H1 (cell line): ENCODE data around the gene ZFP64. TPM values are rescaled to one million over a fixed set of nuclear protein-coding genes. Genes with fewer than 3 reads are reported as not detected.

Experiments used
- CTCF ChIA-PET: fragments of 300-600 bp; sonication (Branson Sonifier 250); formaldehyde crosslinking; loops from one replicate; lab custom pipeline; 2021; ENCODE audit not compliant: partially characterized antibody; lab: Charles Lee
- POLR2A ChIA-PET: fragments of 300-600 bp; sonication (Branson Sonifier 250); formaldehyde crosslinking; loops from one replicate; lab custom pipeline; 2021; ENCODE audit warnings: inconsistent platforms; ENCODE audit not compliant: partially characterized antibody; lab: Charles Lee
- DNase-seq, 2 experiments: peaks; one replicate each; pipeline versions ENCODE4 v3.0.0 to v3.0.0-alpha.2; 2010 to 2022; ENCODE audit warnings: low spot score in 2 of 2, low read depth in 1 of 2, mixed read lengths in 1 of 2
- FAIRE-seq: peaks from 2 replicates; lab custom pipeline; 2011; peaks lifted over from hg19 to GRCh38; lab: Jason Lieb, UNC
- H2AFZ ChIP-seq: 2 replicates; pipeline ENCODE4 v1.8.1; 2012; ENCODE audit warnings: low read length, inconsistent platforms
- H2AK5ac ChIP-seq: 2 replicates; pipeline ENCODE4 v1.6.1; 2013; ENCODE audit warnings: low read depth, low read length
- H2BK120ac ChIP-seq: replicated peaks from 2 replicates; pipeline ENCODE3; 2013; ENCODE audit warnings: low read depth, low read length, inconsistent platforms
- H2BK12ac ChIP-seq: 2 replicates; pipeline ENCODE4 v1.6.1; 2013; ENCODE audit warnings: low read depth, low read length
- H2BK15ac ChIP-seq: 2 replicates; pipeline ENCODE4 v1.6.1; 2013; ENCODE audit warnings: low read length
- H2BK20ac ChIP-seq: 2 replicates; pipeline ENCODE4 v1.6.1; 2013; ENCODE audit warnings: low read length
- H2BK5ac ChIP-seq: 2 replicates; pipeline ENCODE4 v1.6.1; 2013; ENCODE audit warnings: low read depth, low read length
- H3K14ac ChIP-seq: 2 replicates; pipeline ENCODE4 v1.6.1; 2013; ENCODE audit warnings: inconsistent platforms; ENCODE audit not compliant: insufficient read length
- H3K18ac ChIP-seq: 2 replicates; pipeline ENCODE4 v1.6.1; 2013; ENCODE audit warnings: low read length; ENCODE audit errors: extremely low read depth
- H3K23ac ChIP-seq: 2 replicates; pipeline ENCODE4 v1.6.1; 2013; ENCODE audit warnings: inconsistent platforms; ENCODE audit not compliant: insufficient read length
- H3K23me2 ChIP-seq: 2 replicates; pipeline ENCODE4 v1.6.1; 2013; ENCODE audit warnings: low read depth, low read length
- H3K27ac ChIP-seq: 2 replicates; pipeline ENCODE4 v1.6.1; 2011; ENCODE audit warnings: low read depth, low read length, inconsistent platforms
- H3K27me3 ChIP-seq, 4 experiments: replicated peaks in 1 of 4; 1 replicate in 1 of 4; 2 replicates in 3 of 4; pipeline versions ENCODE4 v1.6.1 to v1.8.1; 2011 to 2013; ENCODE audit warnings: low read length in 3 of 4, mild to moderate bottlenecking in 3 of 4, inconsistent platforms in 2 of 4, mixed read lengths in 2 of 4, moderate library complexity in 1 of 4; ENCODE audit not compliant: control insufficient read depth in 3 of 4, insufficient read depth in 3 of 4; ENCODE audit errors: extremely low read depth in 1 of 4
- H3K36me3 ChIP-seq, 4 experiments: 2 replicates each; pipeline versions ENCODE4 v1.6.1 to v1.8.1; 2011 to 2013; ENCODE audit warnings: mild to moderate bottlenecking in 4 of 4, low read length in 3 of 4, moderate library complexity in 2 of 4, control low read depth in 1 of 4, inconsistent platforms in 1 of 4; ENCODE audit not compliant: insufficient read depth in 4 of 4, control insufficient read depth in 2 of 4
- H3K4ac ChIP-seq: replicated peaks from 2 replicates; pipeline ENCODE3; 2013; ENCODE audit warnings: low read length, low read depth, mixed read lengths, inconsistent platforms; ENCODE audit not compliant: insufficient read length
- H3K4me1 ChIP-seq, 4 experiments: replicated peaks in 1 of 4; 1 replicate in 1 of 4; 2 replicates in 3 of 4; pipeline versions ENCODE4 v1.6.1 to v1.8.1; 2011 to 2013; ENCODE audit warnings: low read length in 3 of 4, inconsistent platforms in 2 of 4, mixed read lengths in 1 of 4; ENCODE audit not compliant: insufficient read depth in 4 of 4, control insufficient read depth in 3 of 4
- H3K4me2 ChIP-seq, 2 experiments: 2 replicates each; pipeline versions ENCODE4 v1.6.1 to v1.8.1; 2011 to 2013; ENCODE audit warnings: low read depth in 2 of 2, low read length in 2 of 2, control low read depth in 1 of 2, inconsistent platforms in 1 of 2, mild to moderate bottlenecking in 1 of 2; ENCODE audit not compliant: insufficient read depth in 1 of 2
- H3K4me3 ChIP-seq, 4 experiments: fragments of 200-600, 300-600 bp in 1 of 4; sonication (generic), shearing (Covaris generic), sonication (Bioruptor Twin) in 1 of 4; 2 replicates each; pipeline versions ENCODE4 v1.5.1 to v1.8.1; 2011 to 2016; ENCODE audit warnings: low read length in 4 of 4, low read depth in 3 of 4, control low read depth in 2 of 4, inconsistent platforms in 2 of 4, mild to moderate bottlenecking in 2 of 4, mixed read lengths in 1 of 4, moderate library complexity in 1 of 4; ENCODE audit not compliant: insufficient read depth in 2 of 4; ENCODE audit errors: extremely low read depth in 1 of 4
- H3K56ac ChIP-seq: replicated peaks from 2 replicates; pipeline ENCODE3; 2013; ENCODE audit warnings: low read depth, mild to moderate bottlenecking, mixed read lengths, low read length, inconsistent platforms; ENCODE audit not compliant: insufficient read length
- H3K79me1 ChIP-seq: 2 replicates; pipeline ENCODE4 v1.6.1; 2013; ENCODE audit warnings: low read depth, low read length, control low read depth
- H3K79me2 ChIP-seq, 2 experiments: 2 replicates each; pipeline versions ENCODE4 v1.6.1 to v1.8.1; 2012 to 2013; ENCODE audit warnings: low read length in 2 of 2, mild to moderate bottlenecking in 2 of 2, inconsistent platforms in 1 of 2; ENCODE audit not compliant: insufficient read depth in 2 of 2, control insufficient read depth in 1 of 2
- H3K9ac ChIP-seq, 4 experiments: replicated peaks in 1 of 4; 1 replicate in 1 of 4; 2 replicates in 3 of 4; pipeline versions ENCODE4 v1.6.1 to v1.8.1; 2011 to 2013; ENCODE audit warnings: low read depth in 3 of 4, low read length in 3 of 4, control low read depth in 2 of 4, mild to moderate bottlenecking in 2 of 4, moderate library complexity in 2 of 4, inconsistent platforms in 1 of 4; ENCODE audit errors: extremely low read depth in 1 of 4
- H3K9me3 ChIP-seq, 2 experiments: 2 replicates each; pipeline versions ENCODE4 v1.6.1 to v1.8.1; 2012 to 2013; ENCODE audit warnings: mild to moderate bottlenecking in 2 of 2, moderate library complexity in 2 of 2, control low read depth in 1 of 2, inconsistent platforms in 1 of 2, low read depth in 1 of 2, low read length in 1 of 2, mixed read lengths in 1 of 2; ENCODE audit not compliant: insufficient read depth in 2 of 2
- H4K20me1 ChIP-seq, 2 experiments: replicated peaks in 1 of 2; 2 replicates each; pipeline versions ENCODE3 to v1.8.1; 2011 to 2013; ENCODE audit warnings: inconsistent platforms in 2 of 2, low read length in 2 of 2, mild to moderate bottlenecking in 1 of 2; ENCODE audit not compliant: insufficient read depth in 2 of 2, control insufficient read depth in 1 of 2
- H4K5ac ChIP-seq: 2 replicates; pipeline ENCODE4 v1.6.1; 2013; ENCODE audit warnings: low read length, low read depth, mixed read lengths, inconsistent platforms; ENCODE audit not compliant: insufficient read length
- H4K8ac ChIP-seq: 2 replicates; pipeline ENCODE4 v1.8.0; 2013; ENCODE audit warnings: mild to moderate bottlenecking, moderate library complexity, low read length, inconsistent platforms; ENCODE audit not compliant: insufficient read depth; ENCODE audit errors: extremely low read depth
- H4K91ac ChIP-seq: replicated peaks from 2 replicates; pipeline ENCODE3; 2013; ENCODE audit warnings: low read length, mixed read lengths, inconsistent platforms; ENCODE audit not compliant: insufficient read length
- BRCA1 ChIP-seq: IDR thresholded peaks from 2 replicates; pipeline ENCODE4 v1.6.1; 2012; ENCODE audit warnings: low read depth, low read length, improper control_type of control experiment
- GABPA ChIP-seq: IDR thresholded peaks from 2 replicates; pipeline ENCODE4 v1.6.1; 2011; ENCODE audit warnings: mild to moderate bottlenecking, low read length, moderate library complexity, borderline replicate concordance; ENCODE audit not compliant: insufficient read depth
- JUND ChIP-seq: IDR thresholded peaks from 2 replicates; pipeline ENCODE4 v1.6.1; 2011; ENCODE audit warnings: mild to moderate bottlenecking, improper control_type of control experiment, low read length
- NRF1 ChIP-seq: IDR thresholded peaks from 2 replicates; pipeline ENCODE4 v1.6.1; 2011; ENCODE audit warnings: mild to moderate bottlenecking, low read depth, low read length, improper control_type of control experiment
- PHF8 ChIP-seq: fragments of 200-600 bp; sonication (generic); conservative IDR thresholded peaks from 2 replicates; pipeline ENCODE4 v1.7.1; 2012; ENCODE audit warnings: low read depth, mild to moderate bottlenecking, inconsistent platforms, low read length, moderate library complexity
- SP2 ChIP-seq: IDR thresholded peaks from 2 replicates; pipeline ENCODE4 v1.6.1; 2012; ENCODE audit warnings: mild to moderate bottlenecking, low read length, inconsistent platforms
- TAF1 ChIP-seq: IDR thresholded peaks from 2 replicates; pipeline ENCODE4 v1.6.1; 2011; ENCODE audit warnings: mild to moderate bottlenecking, low read depth, low read length
- WGBS, 2 experiments: shearing (Covaris generic) in 1 of 2; methylation state at CpG; one replicate each; pipeline versions ENCODE4 v1.1.6 to v1.1.7; 2013 to 2015; ENCODE audit warnings: low lambda C conversion rate in 2 of 2, mixed read lengths in 2 of 2, inconsistent platforms in 1 of 2, low coverage in 1 of 2, missing lambda C conversion rate in 1 of 2; ENCODE audit not compliant: insufficient replicate concordance in 2 of 2, insufficient coverage in 1 of 2, insufficient read length in 1 of 2; ENCODE audit errors: extremely low coverage in 1 of 2, missing lambda C conversion rate in 1 of 2; 5-methylcytosine and 5-hydroxymethylcytosine counted together
- polyA plus RNA-seq, 7 experiments: library from polyadenylated mRNA; depleted of rRNA in 3 of 7; stranded (reverse) in 5 of 7; unstranded in 2 of 7; fragments of >200 nt in 5 of 7; fragments of 200-250 nt in 2 of 7; gene quantifications; 1 replicate in 5 of 7; 2 replicates in 1 of 7; 4 replicates in 1 of 7; pipeline versions ENCODE4 v1.2.1 to v1.2.3, GENCODE V29; 2011 to 2013; ENCODE audit warnings: missing spikeins in 2 of 7, mixed read lengths in 2 of 7
- total RNA-seq: library from RNA; stranded (reverse); fragmentation: NEBNext Ultra II Directional; extraction: Animal tissue kit (Norgen Biotek cat#: 25700); gene quantifications from 2 replicates; pipeline ENCODE4 v1.2.1, GENCODE V29; 2021
- TF ChIP-seq, protein P1 (sequence below): IDR thresholded peaks from 2 replicates; pipeline ENCODE4 v1.6.1; 2011; ENCODE audit warnings: low read length, improper control_type of control experiment

The ZFP64 gene
- total and polyA plus RNA-seq, 2 of the 8 experiments (the other 6 are each of a cell fraction or from before 2014, with no cell fraction given), result 25.3 to 43.7 TPM

DNA sequence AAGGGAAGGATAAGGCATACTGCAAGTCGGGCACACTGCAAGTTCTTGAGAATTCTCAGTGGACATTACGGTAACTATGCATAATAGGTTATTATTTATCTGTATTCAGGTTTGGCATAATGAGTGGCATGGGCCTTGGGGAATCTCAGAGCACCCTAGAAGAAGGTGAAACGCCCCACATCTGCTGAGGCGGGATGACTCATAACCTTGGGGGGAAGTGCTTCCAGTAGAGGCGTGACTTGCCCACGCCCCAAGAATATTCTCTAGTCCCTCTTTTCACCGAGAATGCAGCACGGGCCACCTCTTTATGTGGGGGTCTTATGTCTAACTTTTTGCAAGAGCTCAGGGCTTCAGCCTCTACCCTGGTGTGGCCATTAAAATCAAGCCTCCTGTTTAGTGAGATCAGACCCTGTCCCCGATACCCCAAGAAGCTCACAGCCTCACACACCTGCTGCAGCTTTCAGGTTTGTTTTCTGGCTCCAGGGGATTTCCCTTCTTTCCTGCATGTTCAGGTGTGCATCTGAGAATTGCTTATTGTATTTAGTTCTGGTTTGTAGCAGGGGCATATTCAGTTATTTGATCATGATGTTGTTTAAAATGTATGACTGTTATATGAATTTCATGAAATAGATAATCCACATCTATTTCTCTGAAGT lies 19.1 kb downstream of the ZFP64 start:
- H3K23me2 ChIP-seq, result no peaks in the 10 kb centered on the region
- H2BK15ac ChIP-seq, result no peak overlapping the region
- H2BK20ac ChIP-seq, result no peak overlapping the region
- no peak overlapping the region for H2BK120ac ChIP-seq
- H3K14ac ChIP-seq, result no peak overlapping the region
- no peak overlapping the region for H3K56ac ChIP-seq
- no peak overlapping the region for H3K9ac ChIP-seq
- no peak overlapping the region for H3K27ac ChIP-seq
- H2BK12ac ChIP-seq, result no peak overlapping the region
- no peak overlapping the region for H2AK5ac ChIP-seq
- H4K91ac ChIP-seq, result no peak overlapping the region
- FAIRE-seq (no peak), DNase-seq (no peak)
- H4K8ac ChIP-seq, result no peak overlapping the region
- H3K27me3 ChIP-seq, result no peaks in the 10 kb centered on the region
- 95% methylated on average over 9 of the region's 9 CpGs; no CpG with 5 or more reads in 1 of the 2 experiments for WGBS, 2 experiments
- H3K9me3 ChIP-seq, result no peaks in the 10 kb centered on the region
- no peaks in the 10 kb centered on the region for H3K79me2 ChIP-seq
- H2AFZ ChIP-seq, result no peak overlapping the region
- H3K4me1 ChIP-seq, result no peaks in the 10 kb centered on the region; a peak in 1 of 7 replicates
- H3K79me1 ChIP-seq, result no peaks in the 10 kb centered on the region; the same call in 1 of the 2 replicates
- H3K18ac ChIP-seq, result no peak overlapping the region
- no peak overlapping the region for H3K4me3 ChIP-seq
- H4K5ac ChIP-seq, result no peak overlapping the region
- H3K36me3 ChIP-seq, result peaks cover 0 to 2% (median 0%) of the 10 kb centered on the region in 4 experiments; a peak in 1 of 8 replicates
- H4K20me1 ChIP-seq, result peaks cover 0 to 2% of the 10 kb centered on the region in 2 experiments
- POLR2A ChIA-PET, result interaction anchor here (1.4 kb wide), 1 partner anchor 32 kb away, joined by 3 read pairs; no protein-coding TSS in a partner anchor
- no peak overlapping the region for H3K4ac ChIP-seq
- no peak overlapping the region for H3K23ac ChIP-seq
- H3K4me2 ChIP-seq, result no peak overlapping the region
- H2BK5ac ChIP-seq, result no peak overlapping the region
- CTCF ChIA-PET, result interaction anchor here (0.9 to 1.5 kb wide), 3 partner anchors 41 to 89 kb away, joined by 3 to 6 read pairs (median 3); no protein-coding TSS in a partner anchor
- TF ChIP-seq GABPA (no peak), NRF1 (no peak), PHF8 (no peak), TAF1 (no peak), SP2 (no peak), JUND (no peak), BRCA1 (no peak)
- TF ChIP-seq, protein P1, sequence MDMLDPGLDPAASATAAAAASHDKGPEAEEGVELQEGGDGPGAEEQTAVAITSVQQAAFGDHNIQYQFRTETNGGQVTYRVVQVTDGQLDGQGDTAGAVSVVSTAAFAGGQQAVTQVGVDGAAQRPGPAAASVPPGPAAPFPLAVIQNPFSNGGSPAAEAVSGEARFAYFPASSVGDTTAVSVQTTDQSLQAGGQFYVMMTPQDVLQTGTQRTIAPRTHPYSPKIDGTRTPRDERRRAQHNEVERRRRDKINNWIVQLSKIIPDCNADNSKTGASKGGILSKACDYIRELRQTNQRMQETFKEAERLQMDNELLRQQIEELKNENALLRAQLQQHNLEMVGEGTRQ, result no peak
